Measurements from ENCODE around the gene MAML2. TPM values are rescaled to one million over a fixed set of nuclear protein-coding genes. Genes with fewer than 3 reads are reported as not detected.

The MAML2 gene
- total RNA-seq, 1 experiment from 2014 or later = 2.9 TPM

DNA sequence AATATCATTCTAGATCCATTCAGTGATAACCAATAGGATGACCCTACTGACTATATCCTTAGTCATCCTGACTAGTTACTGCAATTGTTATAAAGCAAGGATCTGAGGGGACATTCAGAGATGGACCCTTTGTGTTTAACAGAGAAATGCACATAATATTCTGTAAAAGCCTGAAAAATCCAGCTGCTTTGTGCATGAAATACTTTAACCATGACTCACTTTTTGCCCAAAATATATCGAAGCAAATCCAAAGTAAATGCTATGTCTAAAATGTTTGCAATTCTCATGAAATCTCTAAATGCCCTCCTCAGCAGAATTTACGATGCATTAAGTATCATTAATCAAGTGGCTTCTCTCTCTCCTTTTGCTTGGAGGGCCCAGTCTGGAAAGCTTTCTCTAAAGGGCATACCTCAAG is 240.3 kb downstream of the MAML2 start:
- no peaks in the 10 kb centered on the region for H3K27me3 ChIP-seq (ENCODE audit: control insufficient read depth, insufficient read depth, low read length)
- no peaks in the 10 kb centered on the region for H3K36me3 ChIP-seq (ENCODE audit: control insufficient read depth, insufficient read depth, low read length)
- intact Hi-C loops (cut with micrococcal nuclease; ENCODE audit: unreplicated experiment) = no loop called here
- TF ChIP-seq, protein P1, sequence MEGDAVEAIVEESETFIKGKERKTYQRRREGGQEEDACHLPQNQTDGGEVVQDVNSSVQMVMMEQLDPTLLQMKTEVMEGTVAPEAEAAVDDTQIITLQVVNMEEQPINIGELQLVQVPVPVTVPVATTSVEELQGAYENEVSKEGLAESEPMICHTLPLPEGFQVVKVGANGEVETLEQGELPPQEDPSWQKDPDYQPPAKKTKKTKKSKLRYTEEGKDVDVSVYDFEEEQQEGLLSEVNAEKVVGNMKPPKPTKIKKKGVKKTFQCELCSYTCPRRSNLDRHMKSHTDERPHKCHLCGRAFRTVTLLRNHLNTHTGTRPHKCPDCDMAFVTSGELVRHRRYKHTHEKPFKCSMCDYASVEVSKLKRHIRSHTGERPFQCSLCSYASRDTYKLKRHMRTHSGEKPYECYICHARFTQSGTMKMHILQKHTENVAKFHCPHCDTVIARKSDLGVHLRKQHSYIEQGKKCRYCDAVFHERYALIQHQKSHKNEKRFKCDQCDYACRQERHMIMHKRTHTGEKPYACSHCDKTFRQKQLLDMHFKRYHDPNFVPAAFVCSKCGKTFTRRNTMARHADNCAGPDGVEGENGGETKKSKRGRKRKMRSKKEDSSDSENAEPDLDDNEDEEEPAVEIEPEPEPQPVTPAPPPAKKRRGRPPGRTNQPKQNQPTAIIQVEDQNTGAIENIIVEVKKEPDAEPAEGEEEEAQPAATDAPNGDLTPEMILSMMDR (IDR thresholded peaks at IDR 0.05) = no peak
- TF ChIP-seq POLR2AphosphoS5 (IDR thresholded peaks at IDR 0.05; ENCODE audit: low read depth, low read length) (no peak), TCF7L2 (IDR thresholded peaks at IDR 0.05; ENCODE audit: low read depth, low read length) (no peak), SIN3A (IDR thresholded peaks at IDR 0.05; ENCODE audit: borderline replicate concordance, insufficient read depth, low read depth, low read length) (no peak)
- TF ChIP-seq, protein P2, sequence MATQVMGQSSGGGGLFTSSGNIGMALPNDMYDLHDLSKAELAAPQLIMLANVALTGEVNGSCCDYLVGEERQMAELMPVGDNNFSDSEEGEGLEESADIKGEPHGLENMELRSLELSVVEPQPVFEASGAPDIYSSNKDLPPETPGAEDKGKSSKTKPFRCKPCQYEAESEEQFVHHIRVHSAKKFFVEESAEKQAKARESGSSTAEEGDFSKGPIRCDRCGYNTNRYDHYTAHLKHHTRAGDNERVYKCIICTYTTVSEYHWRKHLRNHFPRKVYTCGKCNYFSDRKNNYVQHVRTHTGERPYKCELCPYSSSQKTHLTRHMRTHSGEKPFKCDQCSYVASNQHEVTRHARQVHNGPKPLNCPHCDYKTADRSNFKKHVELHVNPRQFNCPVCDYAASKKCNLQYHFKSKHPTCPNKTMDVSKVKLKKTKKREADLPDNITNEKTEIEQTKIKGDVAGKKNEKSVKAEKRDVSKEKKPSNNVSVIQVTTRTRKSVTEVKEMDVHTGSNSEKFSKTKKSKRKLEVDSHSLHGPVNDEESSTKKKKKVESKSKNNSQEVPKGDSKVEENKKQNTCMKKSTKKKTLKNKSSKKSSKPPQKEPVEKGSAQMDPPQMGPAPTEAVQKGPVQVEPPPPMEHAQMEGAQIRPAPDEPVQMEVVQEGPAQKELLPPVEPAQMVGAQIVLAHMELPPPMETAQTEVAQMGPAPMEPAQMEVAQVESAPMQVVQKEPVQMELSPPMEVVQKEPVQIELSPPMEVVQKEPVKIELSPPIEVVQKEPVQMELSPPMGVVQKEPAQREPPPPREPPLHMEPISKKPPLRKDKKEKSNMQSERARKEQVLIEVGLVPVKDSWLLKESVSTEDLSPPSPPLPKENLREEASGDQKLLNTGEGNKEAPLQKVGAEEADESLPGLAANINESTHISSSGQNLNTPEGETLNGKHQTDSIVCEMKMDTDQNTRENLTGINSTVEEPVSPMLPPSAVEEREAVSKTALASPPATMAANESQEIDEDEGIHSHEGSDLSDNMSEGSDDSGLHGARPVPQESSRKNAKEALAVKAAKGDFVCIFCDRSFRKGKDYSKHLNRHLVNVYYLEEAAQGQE (IDR thresholded peaks at IDR 0.05; ENCODE audit: insufficient read depth in 1 of 2, low read depth in 2 of 2, low read length in 1 of 2) = no peak
- in situ Hi-C loops (cut with HindIII; ENCODE audit: low pct_unique_long_range_greater_than_20kb, low sequenced_read_pairs) = no loop called here
- no peak overlapping the region for H3K4me3 ChIP-seq (ENCODE audit: low read depth in 2 of 2, low read length in 2 of 2)
- ChIA-PET CTCF (no interaction called here), POLR2A (no interaction called here)
- no peaks in the 10 kb centered on the region for H3K9me3 ChIP-seq (ENCODE audit: control insufficient read depth, insufficient read depth, low read depth, low read length)
- H3K27ac ChIP-seq (ENCODE audit: low read length) = no peak overlapping the region
- ATAC-seq = no peak
- H3K4me1 ChIP-seq (ENCODE audit: control insufficient read depth, insufficient read depth, low read length) = no peaks in the 10 kb centered on the region; the same call in 1 of the 2 replicates
- DNase-seq (ENCODE audit: low read depth, low spot score) = no peak
- BruUV-seq (replicated peaks) = no TSS peak

DNA sequence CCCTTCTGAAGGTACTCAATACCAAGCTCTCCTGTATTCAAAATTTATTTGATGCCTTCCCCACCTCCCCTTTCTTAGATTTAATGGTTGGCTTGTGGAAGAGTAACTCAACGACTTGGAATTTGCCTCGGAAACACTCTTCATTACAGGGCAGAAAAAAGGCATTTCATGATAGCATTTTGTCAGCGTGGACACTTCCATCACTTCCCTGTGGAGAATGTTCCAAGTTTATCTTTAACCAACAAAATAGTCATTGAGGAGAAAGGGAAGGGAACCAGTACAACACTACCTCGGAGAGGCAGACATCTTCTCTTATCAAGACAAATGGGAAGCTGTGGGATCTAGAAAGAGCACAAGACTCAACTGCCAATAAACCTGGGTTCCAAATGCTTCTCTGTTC is 241.8 kb downstream of the MAML2 start:
- intact Hi-C loops (cut with micrococcal nuclease; ENCODE audit: unreplicated experiment) (no loop called here), in situ Hi-C loops (cut with HindIII; ENCODE audit: low pct_unique_long_range_greater_than_20kb, low sequenced_read_pairs) (no loop called here)
- Histone ChIP-seq H3K27me3 (ENCODE audit: control insufficient read depth, insufficient read depth, low read length) (no peaks in the 10 kb centered on the region), H3K4me1 (ENCODE audit: control insufficient read depth, insufficient read depth, low read length) (no peaks in the 10 kb centered on the region; the same call in 1 of the 2 replicates), H3K4me3 (ENCODE audit: low read depth in 2 of 2, low read length in 2 of 2) (no peak overlapping the region), H3K36me3 (ENCODE audit: control insufficient read depth, insufficient read depth, low read length) (no peaks in the 10 kb centered on the region), H3K9me3 (ENCODE audit: control insufficient read depth, insufficient read depth, low read depth, low read length) (no peaks in the 10 kb centered on the region), H3K27ac (ENCODE audit: low read length) (no peak overlapping the region)
- TF ChIP-seq SIN3A (IDR thresholded peaks at IDR 0.05; ENCODE audit: borderline replicate concordance, insufficient read depth, low read depth, low read length) = no peak
- TF ChIP-seq POLR2AphosphoS5 (IDR thresholded peaks at IDR 0.05; ENCODE audit: low read depth, low read length) = no peak
- TF ChIP-seq, protein P2 (IDR thresholded peaks at IDR 0.05; ENCODE audit: insufficient read depth in 1 of 2, low read depth in 2 of 2, low read length in 1 of 2) = no peak
- no peak for TF ChIP-seq TCF7L2 (IDR thresholded peaks at IDR 0.05; ENCODE audit: low read depth, low read length)
- TF ChIP-seq, protein P1 (IDR thresholded peaks at IDR 0.05) = no peak
- ATAC-seq = no peak
- no peak for DNase-seq (ENCODE audit: low read depth, low spot score)
- ChIA-PET CTCF (interaction anchor here (0.7 kb wide), 1 partner anchor 242 kb away, joined by 3 read pairs; no protein-coding TSS in a partner anchor), POLR2A (interaction anchor here (0.6 to 0.8 kb wide), 2 partner anchors 219 to 310 kb away, joined by 3 to 4 read pairs; no protein-coding TSS in a partner anchor)
- no TSS peak for BruUV-seq (replicated peaks)

Data from Panc1 (cell line).